Measurements from ENCODE around the gene SYCE3. TPM values are rescaled to one million over a fixed set of nuclear protein-coding genes. Genes with fewer than 3 reads are reported as not detected.

The SYCE3 gene
- total RNA-seq, 4 donors from 2014 or later, result not detected

GRCh38 chr22:50528682-50529415, 33.9 kb downstream of the SYCE3 start:
- Histone ChIP-seq H3K36me3 (peaks cover 0 to 4% (median 3%) of the 10 kb centered on the region in 4 donors), H3K4me3 (peak overlapping the region; percentile 62 to 72 (median 63)), H3K9me3 (no peaks in the 10 kb centered on the region), H3K27ac (replicated peaks in 1 of 4) (peak overlapping the region; percentile 79 to 93 (median 88)), H3K27me3 (peaks cover 10 to 48% (median 33%) of the 10 kb centered on the region in 4 donors), H3K4me1 (peaks cover 45 to 83% (median 74%) of the 10 kb centered on the region in 4 donors)
- no peak for DNase-seq (ENCODE audit: extremely low spot score)
- TF ChIP-seq CTCF (IDR thresholded peaks at IDR 0.05) (no peak), POLR2A (IDR thresholded peaks at IDR 0.05; ENCODE audit: low read depth) (no peak), POLR2AphosphoS5 (IDR thresholded peaks at IDR 0.05) (no peak), EP300 (IDR thresholded peaks at IDR 0.05) (no peak)
- intact Hi-C loops (cut with DNase I), result loop anchor here (5.0 kb wide), 1 partner anchor 53 kb away; the partner anchor contains the start of gene CHKB
- 67% methylated on average over 15 of the region's 15 CpGs for WGBS

- Histone ChIP-seq H3K36me3 (peaks cover 7 to 11% (median 11%) of the 10 kb centered on the region in 4 donors), H3K9me3 (no peaks in the 10 kb centered on the region), H3K4me1 (peaks cover 45 to 87% (median 77%) of the 10 kb centered on the region in 4 donors), H3K4me3 (peak overlapping the region in 1 of 4 donors; percentile 72), H3K27me3 (peaks cover 10 to 41% (median 27%) of the 10 kb centered on the region in 4 donors), H3K27ac (replicated peaks in 1 of 4) (peak overlapping the region in 1 of 4 donors; percentile 93)
- no peak for TF ChIP-seq POLR2A (IDR thresholded peaks at IDR 0.05; ENCODE audit: low read depth)
- no peak for TF ChIP-seq CTCF (IDR thresholded peaks at IDR 0.05)
- no peak for TF ChIP-seq POLR2AphosphoS5 (IDR thresholded peaks at IDR 0.05)
- TF ChIP-seq EP300 (IDR thresholded peaks at IDR 0.05), result no peak
- no peak for DNase-seq (ENCODE audit: extremely low spot score)
- intact Hi-C loops (cut with DNase I), result loop anchor here (5.0 kb wide), 1 partner anchor 54 kb away; the partner anchor contains the start of gene CHKB
- WGBS, result 96% methylated on average over 14 of the region's 18 CpGs
Measured at GRCh38 chr22:50527921-50528681, 34.6 kb downstream of the SYCE3 start.

- H3K27me3 ChIP-seq, result peaks cover 10 to 31% (median 19%) of the 10 kb centered on the region in 4 donors
- H3K4me1 ChIP-seq, result peaks cover 39 to 78% (median 69%) of the 10 kb centered on the region in 4 donors
- 68% methylated on average over 25 of the region's 29 CpGs for whole genome bisulfite sequencing
- no peak for DNase-seq (ENCODE audit: extremely low spot score)
- TF ChIP-seq POLR2A (IDR thresholded peaks at IDR 0.05; ENCODE audit: low read depth), result no peak
- TF ChIP-seq POLR2AphosphoS5 (IDR thresholded peaks at IDR 0.05), result peak in 1 of 2 donors; percentile 30
- TF ChIP-seq EP300 (IDR thresholded peaks at IDR 0.05), result no peak
- no peak for TF ChIP-seq CTCF (IDR thresholded peaks at IDR 0.05)
- no peaks in the 10 kb centered on the region for H3K9me3 ChIP-seq
- peaks cover 14 to 21% (median 20%) of the 10 kb centered on the region in 4 donors for H3K36me3 ChIP-seq
- peak overlapping the region; percentile 64 to 75 (median 68) for H3K4me3 ChIP-seq
- intact Hi-C loops (cut with DNase I), result loop anchor here (5.0 kb wide), 1 partner anchor 55 kb away; the partner anchor contains the start of gene CHKB
- peak overlapping the region; percentile 88 to 93 (median 90) for H3K27ac ChIP-seq (replicated peaks in 1 of 4)
Measured at GRCh38 chr22:50526834-50527801, 35.6 kb downstream of the SYCE3 start.
